ENCODE measurements around the gene CNBD2. TPM values are rescaled to one million over a fixed set of nuclear protein-coding genes. Genes with fewer than 3 reads are reported as not detected.
A peak's percentile ranks its signal among the peaks of the same experiment; 100 is the strongest.
"Not testable (repeated sequence)": the region's sequence is repeated elsewhere in the genome, so short reads cannot be mapped to it uniquely, and the experiment has no call there.

Gene CNBD2
- total RNA-seq, 6 donors from 2014 or later, result 2.2 to 4.2 (median 3.7) TPM; not detected in 1

GRCh38 chr20:36018208-36018988, 50.0 kb downstream of the CNBD2 start:
- Histone ChIP-seq H3K4me3 (no peak overlapping the region), H3K9me3 (no peaks in the 10 kb centered on the region), H3K4me1 (peaks cover 10 to 20% (median 14%) of the 10 kb centered on the region in 4 donors), H3K36me3 (no peaks in the 10 kb centered on the region), H3K27me3 (no peaks in the 10 kb centered on the region), H3K27ac (peak overlapping the region; percentile 39 to 77 (median 64))
- no peak for TF ChIP-seq POLR2A (IDR thresholded peaks at IDR 0.05)
- TF ChIP-seq POLR2AphosphoS5 (IDR thresholded peaks at IDR 0.05), result no peak
- TF ChIP-seq EP300 (IDR thresholded peaks at IDR 0.05), result no peak
- no peak for TF ChIP-seq CTCF (IDR thresholded peaks at IDR 0.05)
- WGBS, 2 donors, result 81 to 88% methylated on average over 5 to 7 of the region's 7 CpGs
- ATAC-seq (ENCODE audit: low FRiP score in 2 of 2) (peak in 1 of 2 donors; percentile 45), DNase-seq (no peak)

GRCh38 chr20:36026131-36026530, 57.7 kb downstream of the CNBD2 start:
- not testable (repeated sequence) for H3K4me1 ChIP-seq; H3K4me3 ChIP-seq; DNase-seq; H3K9me3 ChIP-seq; ATAC-seq (ENCODE audit: low FRiP score in 2 of 2); H3K27me3 ChIP-seq; H3K36me3 ChIP-seq; H3K27ac ChIP-seq
- WGBS, 2 donors, result 89 to 92% methylated on average over 6 to 7 of the region's 7 CpGs

GRCh38 chr20:36028106-36028808, 59.9 kb downstream of the CNBD2 start:
- no peaks in the 10 kb centered on the region for H3K36me3 ChIP-seq
- peaks cover 0 to 3% (median 0%) of the 10 kb centered on the region in 4 donors for H3K4me1 ChIP-seq
- no peak overlapping the region for H3K4me3 ChIP-seq
- H3K27ac ChIP-seq, result no peak overlapping the region
- DNase-seq (no peak), ATAC-seq (ENCODE audit: low FRiP score in 2 of 2) (no peak)
- no peaks in the 10 kb centered on the region for H3K27me3 ChIP-seq
- no peak for TF ChIP-seq POLR2AphosphoS5 (IDR thresholded peaks at IDR 0.05)
- no peak for TF ChIP-seq EP300 (IDR thresholded peaks at IDR 0.05)
- TF ChIP-seq POLR2A (IDR thresholded peaks at IDR 0.05), result no peak
- TF ChIP-seq CTCF (IDR thresholded peaks at IDR 0.05), result no peak
- WGBS, 2 donors, result 86 to 91% methylated on average over 13 of the region's 13 CpGs
- no peaks in the 10 kb centered on the region for H3K9me3 ChIP-seq

- TF ChIP-seq CTCF (IDR thresholded peaks at IDR 0.05), result no peak
- TF ChIP-seq EP300 (IDR thresholded peaks at IDR 0.05), result no peak
- TF ChIP-seq POLR2AphosphoS5 (IDR thresholded peaks at IDR 0.05), result no peak
- TF ChIP-seq POLR2A (IDR thresholded peaks at IDR 0.05), result no peak
- no peaks in the 10 kb centered on the region for H3K36me3 ChIP-seq
- H3K27me3 ChIP-seq, result no peaks in the 10 kb centered on the region
- DNase-seq (no peak), ATAC-seq (ENCODE audit: low FRiP score in 2 of 2) (no peak)
- 61 to 62% methylated on average over 5 to 8 of the region's 8 CpGs for WGBS, 2 donors
- peaks cover 0 to 3% (median 0%) of the 10 kb centered on the region in 4 donors for H3K4me1 ChIP-seq
- no peaks in the 10 kb centered on the region for H3K9me3 ChIP-seq
- H3K27ac ChIP-seq, result no peak overlapping the region
- H3K4me3 ChIP-seq, result no peak overlapping the region
Observed at GRCh38 chr20:36030149-36030548, 61.8 kb downstream of the CNBD2 start.

GRCh38 chr20:36031806-36032205, 63.4 kb downstream of the CNBD2 start:
- no peaks in the 10 kb centered on the region for H3K36me3 ChIP-seq
- no peak overlapping the region for H3K27ac ChIP-seq
- no peak overlapping the region for H3K4me3 ChIP-seq
- no peaks in the 10 kb centered on the region for H3K27me3 ChIP-seq
- peaks cover 0 to 3% (median 0%) of the 10 kb centered on the region in 4 donors for H3K4me1 ChIP-seq
- DNase-seq (no peak), ATAC-seq (ENCODE audit: low FRiP score in 2 of 2) (no peak)
- WGBS, 2 donors, result 89 to 98% methylated on average over 3 of the region's 3 CpGs
- TF ChIP-seq EP300 (IDR thresholded peaks at IDR 0.05) (no peak), POLR2AphosphoS5 (IDR thresholded peaks at IDR 0.05) (no peak), POLR2A (IDR thresholded peaks at IDR 0.05) (no peak), CTCF (IDR thresholded peaks at IDR 0.05) (no peak)
- no peaks in the 10 kb centered on the region for H3K9me3 ChIP-seq
